GM08714 (cell line): ENCODE data around the gene OOSP1.
"Not testable (repeated sequence)": the region's sequence is repeated elsewhere in the genome, so short reads cannot be mapped to it uniquely, and the experiment has no call there.

Experiments used
- H3K4me3 ChIP-seq: fragments of 200-500 bp; sonication (Bioruptor generic); 2 replicates; pipeline ENCODE4 v1.5.1; 2014; ENCODE audit warnings: mild to moderate bottlenecking, low read length, inconsistent platforms
- ZNF274 ChIP-seq: IDR thresholded peaks from 2 replicates; pipeline ENCODE4 v1.6.1; 2012; ENCODE audit warnings: mild to moderate bottlenecking, low read depth, low read length

The OOSP1 gene

GRCh38 chr11:59973097-59973496, 34.9 kb downstream of the OOSP1 start:
- H3K4me3 ChIP-seq = no peak overlapping the region
- no peak for TF ChIP-seq ZNF274

- no peak overlapping the region for H3K4me3 ChIP-seq
- TF ChIP-seq ZNF274 = no peak
Observed at GRCh38 chr11:59981106-59981770, 43.0 kb downstream of the OOSP1 start.

DNA sequence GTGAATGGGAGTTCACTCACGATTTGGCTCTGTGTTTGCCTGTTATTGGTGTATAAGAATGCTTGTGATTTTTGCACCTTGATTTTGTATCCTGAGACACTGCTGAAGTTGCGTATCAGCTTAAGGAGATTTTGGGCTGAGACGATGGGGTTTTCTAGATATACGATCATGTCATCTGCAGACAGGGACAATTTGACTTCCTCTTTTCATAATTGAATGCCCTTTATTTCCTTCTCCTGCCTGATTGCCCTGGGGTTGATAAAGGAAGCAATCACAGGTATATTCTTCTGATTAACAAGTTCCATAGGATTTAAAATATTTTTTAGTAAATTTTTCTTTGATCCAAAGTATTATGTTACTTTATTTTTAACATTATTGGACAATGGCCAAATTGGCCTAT, 43.8 kb downstream of the OOSP1 start:
- H3K4me3 ChIP-seq = not testable (repeated sequence)

- H3K4me3 ChIP-seq = no peak overlapping the region
- TF ChIP-seq ZNF274 = no peak
Observed at GRCh38 chr11:59983212-59983611, 45.0 kb downstream of the OOSP1 start.

GRCh38 chr11:59984368-59984767, 46.1 kb downstream of the OOSP1 start:
- no peak for TF ChIP-seq ZNF274

DNA sequence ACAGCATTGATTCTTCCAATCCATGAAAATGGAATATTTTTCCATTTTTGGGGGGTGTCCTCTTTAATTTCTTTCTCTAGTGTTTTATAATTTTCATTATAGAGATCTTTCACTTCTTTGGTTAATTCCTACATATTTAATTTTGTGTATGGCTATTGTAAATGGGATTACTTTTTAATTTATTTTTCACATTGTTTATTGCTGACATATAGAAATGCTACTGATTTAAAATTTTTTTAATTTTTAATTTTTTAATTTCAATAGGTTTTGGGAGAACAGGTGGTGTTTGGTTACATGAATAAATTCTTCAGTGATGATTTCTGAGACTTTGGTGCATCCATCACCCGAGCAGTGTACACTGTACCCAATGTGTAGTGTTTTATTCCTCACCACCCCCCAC, 52.2 kb downstream of the OOSP1 start:
- H3K4me3 ChIP-seq = no peak overlapping the region
- no peak for TF ChIP-seq ZNF274

More at GRCh38 chr11:59984368-59984767, 46.1 kb downstream of the OOSP1 start:
- no peak overlapping the region for H3K4me3 ChIP-seq

DNA sequence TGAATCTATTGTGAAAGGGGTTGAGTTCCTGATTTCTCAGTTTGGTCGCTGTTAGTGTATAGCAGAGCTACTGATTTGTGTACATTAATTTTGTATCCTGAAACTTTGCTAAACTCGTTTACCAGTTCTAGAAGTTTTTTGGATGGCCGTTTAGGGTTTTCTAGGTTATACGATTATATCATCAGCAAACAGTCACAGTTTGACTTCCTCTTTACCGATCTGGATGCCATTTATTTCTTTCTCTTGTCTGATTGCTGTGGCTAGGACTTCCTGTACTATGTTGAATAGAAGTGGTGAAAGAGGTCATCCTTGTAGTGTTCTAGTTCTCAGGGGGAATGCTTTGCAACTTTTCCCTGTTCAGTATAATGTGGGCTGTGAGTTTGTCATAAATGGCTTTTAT, 54.2 kb downstream of the OOSP1 start:
- no peak for TF ChIP-seq ZNF274
- H3K4me3 ChIP-seq = no peak overlapping the region

GRCh38 chr11:59997800-59998199, 59.6 kb downstream of the OOSP1 start:
- TF ChIP-seq ZNF274 = no peak
- H3K4me3 ChIP-seq = no peak overlapping the region

DNA sequence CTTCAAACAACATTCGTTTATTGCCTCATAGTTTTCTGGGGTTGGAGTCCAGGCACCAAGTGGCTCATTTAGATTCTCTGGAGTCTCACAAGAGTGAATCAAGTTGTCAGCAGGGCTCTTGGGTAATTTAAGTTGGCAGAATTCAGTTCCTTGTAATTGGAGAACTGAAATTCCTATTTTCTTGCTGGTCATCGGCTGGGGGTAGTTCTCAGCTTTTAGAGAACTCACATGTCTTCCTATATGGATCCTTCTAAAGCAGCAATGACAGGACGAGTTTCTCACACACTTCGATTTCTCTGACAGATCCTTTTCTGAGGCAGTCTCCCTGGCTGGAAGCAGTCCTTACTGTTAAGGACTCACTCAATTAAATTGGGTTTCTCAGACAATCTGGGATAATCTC, 61.5 kb downstream of the OOSP1 start:
- no peak overlapping the region for H3K4me3 ChIP-seq
- no peak for TF ChIP-seq ZNF274

DNA sequence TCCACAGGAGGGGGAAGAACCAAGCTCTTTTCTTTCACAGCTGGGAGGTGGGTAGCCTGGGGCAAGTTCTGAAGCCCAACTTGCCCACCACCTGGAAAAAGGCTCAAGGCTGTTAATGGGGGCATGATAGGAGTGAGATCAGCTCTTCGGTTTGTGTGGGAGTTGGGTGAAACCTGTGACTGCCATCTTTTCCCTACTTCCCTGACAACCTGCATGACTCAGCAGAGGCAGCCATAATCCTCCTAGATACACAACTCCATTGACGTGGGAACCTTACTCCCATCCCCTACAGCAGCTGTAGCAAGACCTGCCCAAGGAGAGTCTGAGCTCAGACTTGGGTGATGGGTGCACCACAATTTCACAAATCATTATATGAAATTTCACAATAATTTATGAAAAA, 65.5 kb downstream of the OOSP1 start:
- TF ChIP-seq ZNF274 = no peak
- H3K4me3 ChIP-seq = no peak overlapping the region

DNA sequence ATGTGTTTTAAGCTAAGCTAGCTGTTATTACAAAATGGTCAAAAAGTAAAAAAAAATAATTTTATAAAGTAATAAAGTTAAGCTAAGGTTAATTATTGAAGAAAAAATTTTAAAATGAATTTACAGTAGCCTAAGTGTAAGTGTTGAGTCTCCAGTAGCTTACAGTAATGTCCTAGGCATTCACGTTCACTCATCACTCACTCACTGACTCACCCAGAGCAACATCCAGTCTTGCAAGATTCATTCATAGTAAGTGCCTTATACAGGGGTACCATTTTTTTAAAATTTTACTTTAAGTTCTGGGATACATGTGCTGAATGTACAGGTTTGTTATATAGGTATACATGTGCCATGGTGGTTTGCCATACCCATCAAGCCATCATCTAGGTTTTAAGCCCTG, 67.1 kb downstream of the OOSP1 start:
- no peak for TF ChIP-seq ZNF274

More for the DNA sequence above, 67.1 kb downstream of the OOSP1 start:
- no peak overlapping the region for H3K4me3 ChIP-seq
